ENCODE data around the gene TPCN2.

TPCN2 gene

GRCh38 chr11:69004411-69005182 lies 44.1 kb upstream of the TPCN2 start:
- Histone ChIP-seq H3K27me3 (ENCODE audit: insufficient read depth, low read depth, severe bottlenecking) (no peaks in the 10 kb centered on the region), H3K36me3 (no peaks in the 10 kb centered on the region), H3K27ac (no peak overlapping the region), H3K9me3 (ENCODE audit: severe bottlenecking) (no peaks in the 10 kb centered on the region), H3K4me3 (ENCODE audit: low read depth, low read length) (no peak overlapping the region)
- no peak for DNase-seq
- no peak for TF ChIP-seq CTCF (IDR thresholded peaks at IDR 0.05; ENCODE audit: low read depth, low read length)

GRCh38 chr11:69005183-69005630 lies 43.5 kb upstream of the TPCN2 start:
- TF ChIP-seq CTCF (IDR thresholded peaks at IDR 0.05; ENCODE audit: low read depth, low read length), result no peak
- Histone ChIP-seq H3K27me3 (ENCODE audit: insufficient read depth, low read depth, severe bottlenecking) (no peaks in the 10 kb centered on the region), H3K4me3 (ENCODE audit: low read depth, low read length) (no peak overlapping the region), H3K27ac (no peak overlapping the region), H3K36me3 (no peaks in the 10 kb centered on the region), H3K9me3 (ENCODE audit: severe bottlenecking) (no peaks in the 10 kb centered on the region)
- DNase-seq, result no peak

GRCh38 chr11:69005631-69006368 lies 42.9 kb upstream of the TPCN2 start:
- H3K36me3 ChIP-seq, result no peaks in the 10 kb centered on the region
- DNase-seq, result no peak

GRCh38 chr11:69006816-69007215 lies 41.9 kb upstream of the TPCN2 start:
- no peak overlapping the region for H3K27ac ChIP-seq
- H3K27me3 ChIP-seq (ENCODE audit: insufficient read depth, low read depth, severe bottlenecking), result no peaks in the 10 kb centered on the region
- no peak for TF ChIP-seq CTCF (IDR thresholded peaks at IDR 0.05; ENCODE audit: low read depth, low read length)
- DNase-seq, result no peak
- no peaks in the 10 kb centered on the region for H3K9me3 ChIP-seq (ENCODE audit: severe bottlenecking)
- H3K36me3 ChIP-seq, result no peaks in the 10 kb centered on the region
- no peak overlapping the region for H3K4me3 ChIP-seq (ENCODE audit: low read depth, low read length)

More at GRCh38 chr11:69005631-69006368, 42.9 kb upstream of the TPCN2 start:
- H3K27me3 ChIP-seq (ENCODE audit: insufficient read depth, low read depth, severe bottlenecking), result no peaks in the 10 kb centered on the region
- no peak overlapping the region for H3K27ac ChIP-seq
- H3K9me3 ChIP-seq (ENCODE audit: severe bottlenecking), result no peaks in the 10 kb centered on the region
- no peak overlapping the region for H3K4me3 ChIP-seq (ENCODE audit: low read depth, low read length)
- TF ChIP-seq CTCF (IDR thresholded peaks at IDR 0.05; ENCODE audit: low read depth, low read length), result no peak

GRCh38 chr11:69007975-69008381 lies 40.8 kb upstream of the TPCN2 start:
- Histone ChIP-seq H3K4me3 (ENCODE audit: low read depth, low read length) (no peak overlapping the region), H3K36me3 (no peaks in the 10 kb centered on the region), H3K27me3 (ENCODE audit: insufficient read depth, low read depth, severe bottlenecking) (no peaks in the 10 kb centered on the region), H3K9me3 (ENCODE audit: severe bottlenecking) (no peaks in the 10 kb centered on the region), H3K27ac (no peak overlapping the region)
- TF ChIP-seq CTCF (IDR thresholded peaks at IDR 0.05; ENCODE audit: low read depth, low read length), result no peak
- DNase-seq, result no peak
